GM18502 (cell line): ENCODE results near the gene VWA1.

Experiments used
- ATAC-seq: cut with Tn5 transposase; IDR thresholded peaks from one replicate; pipeline ENCODE4 v1.9.1; 2021; ENCODE audit warnings: mild to moderate bottlenecking; ENCODE audit not compliant: unreplicated experiment, poor library complexity

Gene VWA1, protein sequence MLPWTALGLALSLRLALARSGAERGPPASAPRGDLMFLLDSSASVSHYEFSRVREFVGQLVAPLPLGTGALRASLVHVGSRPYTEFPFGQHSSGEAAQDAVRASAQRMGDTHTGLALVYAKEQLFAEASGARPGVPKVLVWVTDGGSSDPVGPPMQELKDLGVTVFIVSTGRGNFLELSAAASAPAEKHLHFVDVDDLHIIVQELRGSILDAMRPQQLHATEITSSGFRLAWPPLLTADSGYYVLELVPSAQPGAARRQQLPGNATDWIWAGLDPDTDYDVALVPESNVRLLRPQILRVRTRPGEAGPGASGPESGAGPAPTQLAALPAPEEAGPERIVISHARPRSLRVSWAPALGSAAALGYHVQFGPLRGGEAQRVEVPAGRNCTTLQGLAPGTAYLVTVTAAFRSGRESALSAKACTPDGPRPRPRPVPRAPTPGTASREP

DNA sequence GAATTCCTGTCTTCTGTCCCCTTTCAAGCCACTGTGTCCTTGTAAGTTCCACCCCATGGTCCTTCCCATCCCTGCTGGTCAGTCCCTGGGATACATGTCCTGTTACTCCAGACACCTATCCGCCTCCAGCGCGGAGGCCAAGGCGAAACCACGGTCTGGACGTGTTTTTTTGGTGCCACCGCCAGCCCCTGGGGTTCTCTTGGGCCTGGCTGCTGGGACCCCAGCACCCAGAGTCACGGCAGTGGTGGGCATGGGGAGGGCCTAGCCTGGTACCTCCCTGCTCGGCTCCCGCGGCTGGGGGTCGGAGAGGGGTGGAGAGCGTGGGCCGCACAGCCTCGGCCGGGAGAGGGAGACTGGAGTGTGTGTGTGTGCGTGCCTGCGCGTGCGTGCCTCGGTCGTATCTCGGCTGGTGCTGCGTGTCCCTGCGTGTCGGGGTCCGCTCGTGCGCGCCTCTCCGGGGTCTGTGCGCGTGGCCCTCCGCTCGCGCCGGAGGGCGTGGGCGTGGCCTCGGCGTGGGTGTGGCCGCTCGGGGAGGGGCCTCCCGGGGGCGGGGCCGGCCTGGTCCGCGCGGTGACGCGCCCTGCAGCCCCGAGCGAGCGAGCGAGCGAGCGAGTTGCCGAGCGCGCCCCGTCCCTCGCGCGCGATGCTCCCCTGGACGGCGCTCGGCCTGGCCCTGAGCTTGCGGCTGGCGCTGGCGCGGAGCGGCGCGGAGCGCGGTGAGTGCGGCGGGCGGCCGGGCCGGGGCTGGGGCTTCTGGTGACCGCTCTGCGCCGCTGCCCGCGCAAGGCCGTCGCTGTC, at the start of gene VWA1:
VWA1 (plus strand) TSS at position 585 of the 798 bp plus-strand sequence; CDS start at position 644, 59 bp downstream.
- ATAC-seq = no peak

GRCh38 chr1:1385931-1386330, 49.6 kb upstream of the VWA1 start:
- ATAC-seq = no peak

DNA sequence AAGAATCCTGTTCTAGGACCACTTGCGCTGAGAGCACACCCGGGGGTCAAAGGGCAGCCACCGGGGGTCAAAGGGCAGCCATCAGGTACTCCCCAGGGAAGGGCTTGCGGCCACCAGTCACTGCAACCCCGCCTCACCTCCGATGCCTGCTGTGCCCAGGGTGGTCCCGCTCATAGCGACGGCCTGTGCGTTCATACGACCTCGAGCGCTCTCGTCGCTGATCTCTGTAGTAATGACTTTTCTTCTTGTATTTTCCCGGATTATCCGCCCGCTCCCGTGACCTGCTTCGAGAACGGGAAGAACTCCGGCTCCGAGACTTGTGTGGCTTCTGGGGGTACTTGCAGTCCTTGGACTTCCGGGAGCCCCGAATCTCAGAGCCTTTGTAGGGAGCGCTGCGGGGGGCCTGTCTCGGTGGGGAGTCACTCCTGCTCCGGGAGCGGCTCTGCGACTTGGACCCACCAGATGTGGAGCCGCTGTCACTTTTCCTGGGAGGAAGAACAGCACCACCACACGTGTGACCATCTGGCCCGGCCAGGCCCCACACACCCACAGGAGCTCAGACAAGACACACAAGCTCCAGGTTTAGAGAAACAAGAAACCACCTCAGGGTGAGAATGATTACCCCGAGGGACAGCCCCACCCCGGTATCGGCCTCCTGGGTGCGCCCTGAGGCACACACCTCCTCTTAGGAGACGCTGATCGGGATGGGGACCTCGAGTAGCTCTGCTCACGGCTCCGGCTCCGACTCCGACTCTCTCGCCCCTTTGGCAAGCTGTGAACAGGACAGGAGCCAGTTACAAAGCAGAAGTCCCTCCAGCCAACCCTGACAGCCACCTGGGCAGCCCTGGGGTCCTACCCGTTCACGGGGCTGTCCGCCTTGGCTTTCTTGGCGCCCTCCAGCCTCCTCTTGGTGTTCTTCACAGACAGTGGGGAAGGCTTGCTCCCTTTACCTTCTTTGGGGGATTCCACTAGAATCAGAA, 48.1 kb upstream of the VWA1 start:
- no peak for ATAC-seq

DNA sequence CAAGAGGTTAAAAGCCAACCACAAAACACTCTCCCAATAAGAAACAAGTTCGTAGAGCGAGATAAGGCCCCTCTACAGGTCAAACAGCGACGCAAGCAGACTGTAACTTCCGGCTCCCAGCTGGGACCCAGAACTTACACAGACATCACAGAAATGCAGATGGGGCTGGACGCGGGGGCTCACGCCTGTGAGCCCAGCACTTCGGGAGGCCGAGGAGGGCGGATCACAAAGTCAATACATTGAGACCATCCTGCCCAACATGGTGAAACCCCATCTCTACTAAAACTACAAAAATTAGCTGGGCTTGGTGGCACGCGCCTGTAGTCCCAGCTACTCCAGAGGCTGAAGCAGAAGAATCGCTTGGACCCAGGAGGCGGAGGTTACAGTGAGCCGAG, 47.4 kb upstream of the VWA1 start:
- ATAC-seq = no peak

- ATAC-seq = no peak
Observed at GRCh38 chr1:1390675-1391074, 44.8 kb upstream of the VWA1 start.

- ATAC-seq = no peak
Observed at GRCh38 chr1:1391225-1391624, 44.3 kb upstream of the VWA1 start.

GRCh38 chr1:1393014-1393413, 42.5 kb upstream of the VWA1 start:
- ATAC-seq = no peak

- no peak for ATAC-seq
Observed at GRCh38 chr1:1393428-1393827, 42.1 kb upstream of the VWA1 start.

DNA sequence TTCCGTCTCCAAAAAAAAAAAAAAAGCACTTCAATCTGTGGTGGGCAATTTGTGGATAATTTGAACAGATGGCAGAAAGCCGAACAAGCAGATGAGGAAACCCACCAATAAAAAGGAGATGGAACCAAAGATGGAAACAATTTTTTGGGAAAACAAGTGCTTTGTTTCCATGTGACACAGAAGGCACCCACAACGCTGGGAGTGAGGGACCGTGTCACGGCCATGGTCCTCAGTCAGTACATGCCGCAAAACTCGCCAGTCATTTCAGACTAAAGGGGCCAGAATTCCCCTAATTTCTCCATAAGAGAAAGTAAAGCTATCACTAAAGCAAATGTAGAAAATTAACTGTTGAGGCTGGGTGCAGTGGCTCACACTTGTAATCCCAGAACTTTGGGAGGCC, 41.4 kb upstream of the VWA1 start:
- no peak for ATAC-seq

DNA sequence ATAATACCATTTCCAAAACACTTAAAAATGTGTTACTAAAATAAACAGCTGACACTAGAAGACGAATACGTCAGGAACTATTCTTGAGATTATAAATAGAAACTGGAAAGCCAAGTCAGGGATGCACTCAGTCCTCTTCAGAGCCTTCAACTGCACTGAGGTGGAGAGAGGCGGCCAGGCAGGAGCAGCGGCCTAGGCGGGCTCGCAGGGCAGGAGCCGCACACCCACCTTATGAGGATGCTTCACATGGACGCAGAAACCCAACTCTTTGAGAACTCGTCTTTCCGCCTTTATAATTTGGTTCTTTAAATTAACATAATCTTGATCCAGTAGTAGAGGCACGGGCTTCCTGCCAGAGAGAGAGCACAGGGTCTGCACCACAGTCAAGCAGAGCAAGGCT, 40.3 kb upstream of the VWA1 start:
- ATAC-seq = no peak

DNA sequence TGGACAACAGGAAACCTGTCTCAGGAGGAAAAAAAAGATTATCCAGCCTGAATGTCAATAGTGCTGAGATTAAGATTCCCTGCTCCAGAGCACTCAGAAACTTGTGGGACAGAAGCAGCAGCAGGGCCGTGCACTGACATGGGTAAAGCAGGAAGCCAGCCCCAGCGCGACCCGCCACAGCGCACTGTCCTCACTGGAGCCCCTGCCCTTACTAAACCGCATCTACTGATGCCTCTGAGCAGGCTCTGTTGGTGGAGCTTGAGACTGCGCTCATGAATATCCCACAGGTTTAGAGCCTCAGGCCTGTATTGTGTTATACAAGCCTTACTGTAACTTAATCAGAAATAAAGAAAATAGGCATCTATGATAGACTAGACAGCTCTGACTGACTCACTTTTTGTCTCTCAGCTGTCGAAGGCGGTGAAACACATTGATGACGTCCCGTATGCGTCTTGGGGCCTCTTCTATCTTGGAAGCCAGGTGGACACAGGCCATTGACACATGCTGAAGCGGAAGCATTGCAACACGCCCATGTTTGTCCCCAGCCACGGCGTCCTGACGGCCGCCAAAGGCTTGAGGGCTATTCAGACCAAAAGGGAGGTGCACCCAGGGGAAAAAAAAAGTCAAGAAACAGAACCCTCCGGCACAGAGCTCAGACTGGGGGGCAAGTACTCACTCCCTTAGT, 37.5 kb upstream of the VWA1 start:
- ATAC-seq = no peak

- peak; percentile 22 for ATAC-seq
Observed at GRCh38 chr1:1398677-1399186, 36.8 kb upstream of the VWA1 start.

- peak; percentile 94 for ATAC-seq
Observed at GRCh38 chr1:1399187-1399871, 36.2 kb upstream of the VWA1 start, which contains the start of gene CCNL2. CCNL2 (minus strand) TSS chr1:1399335; CDS start chr1:1399306, 29 bp downstream.

DNA sequence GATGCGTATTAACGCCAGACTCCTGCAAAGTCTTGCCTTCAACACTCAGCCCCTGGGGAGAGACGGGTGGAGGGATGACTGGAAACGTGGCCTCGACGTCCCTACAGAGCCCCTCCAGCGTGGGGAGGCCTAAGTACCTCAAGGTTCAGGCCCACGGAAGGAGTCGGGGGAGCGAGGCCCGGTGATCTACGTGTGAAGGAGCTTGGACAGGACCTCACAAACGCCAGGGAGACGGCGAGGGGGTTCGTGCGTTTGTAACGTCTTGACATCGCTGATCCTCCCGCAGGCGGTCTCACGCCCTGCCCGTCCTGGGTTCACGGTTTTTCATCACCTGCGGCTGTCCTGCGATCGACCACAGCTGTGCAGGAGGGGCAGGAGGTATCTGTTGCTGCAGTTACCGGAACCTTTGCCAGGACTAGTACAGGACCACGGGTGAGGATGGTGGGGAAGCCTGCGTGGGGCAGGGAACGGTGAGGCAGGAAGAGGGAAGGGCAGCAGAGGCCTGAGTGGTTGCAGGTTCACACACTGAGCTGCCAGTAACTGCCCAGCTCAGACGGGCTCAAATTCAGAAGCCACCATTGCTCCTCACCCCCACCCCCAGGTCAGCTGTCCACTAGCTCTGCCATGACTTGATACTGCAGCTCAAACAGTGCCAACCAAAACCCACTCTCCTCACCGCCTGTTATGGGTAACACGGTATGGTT, 35.5 kb upstream of the VWA1 start:
- no peak for ATAC-seq

- no peak for ATAC-seq
Observed at GRCh38 chr1:1400576-1401456, 34.7 kb upstream of the VWA1 start.

DNA sequence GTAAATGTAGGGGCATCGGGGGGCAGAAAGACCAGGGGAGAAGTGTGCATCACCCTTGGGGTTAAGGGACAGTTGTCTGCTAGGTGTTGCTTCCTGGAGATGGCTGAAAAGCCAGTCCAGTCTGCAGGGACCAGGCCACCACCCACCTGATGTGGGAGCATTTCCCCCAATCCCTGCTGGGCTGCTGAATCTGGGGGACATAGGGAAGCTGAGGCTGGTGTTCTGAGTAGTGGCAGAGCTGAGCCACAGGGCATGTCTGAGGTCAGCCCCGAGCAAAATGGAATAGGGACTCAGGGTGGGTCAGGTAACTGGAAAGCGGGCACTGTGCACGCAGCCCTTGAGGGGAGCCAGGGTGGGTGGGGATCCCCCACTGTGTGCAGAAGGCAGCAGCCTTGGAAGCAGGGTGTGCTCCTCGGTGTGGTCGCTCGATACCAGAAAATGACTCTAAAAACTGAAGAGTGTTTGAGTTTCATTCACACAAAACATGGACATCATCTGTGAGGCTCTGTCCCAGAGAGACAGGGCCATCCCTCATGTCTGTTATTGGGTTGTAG, 34.0 kb upstream of the VWA1 start:
- no peak for ATAC-seq
